Hematopoietic multipotent progenitor cell treated with erythropoietin and hydrocortisone succinate and interleukin-3 and kit ligand, for 15 days (in vitro differentiated cells): ENCODE data around the gene COL21A1.
"Not testable (repeated sequence)": the region's sequence is repeated elsewhere in the genome, so short reads cannot be mapped to it uniquely, and the experiment has no call there.

Experiments
- DNase-seq: peaks from one replicate; pipeline ENCODE4 v3.0.0-alpha.2; 2015; ENCODE audit warnings: low spot score

Gene COL21A1

GRCh38 chr6:56047931-56048540, 199.3 kb downstream of the COL21A1 start:
- DNase-seq = no peak

DNA sequence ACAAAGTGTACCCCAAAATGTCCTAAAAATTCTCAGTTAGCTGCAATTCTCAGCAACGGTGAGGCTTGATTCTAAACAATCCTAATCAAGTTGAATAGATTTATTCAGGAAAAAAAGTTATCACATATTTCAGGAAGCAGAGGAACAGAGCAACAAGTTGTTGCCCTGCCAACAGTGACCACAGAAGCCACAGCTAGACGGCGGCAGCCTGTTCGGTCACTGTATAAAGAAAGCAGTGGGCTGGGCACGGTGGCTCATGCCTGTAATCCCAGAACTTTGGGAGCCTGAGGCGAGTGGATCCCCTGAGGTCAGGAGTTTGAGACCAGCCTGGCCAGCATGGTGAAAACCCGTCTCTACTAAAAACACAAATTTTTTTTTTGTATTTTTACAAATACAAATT, 200.8 kb downstream of the COL21A1 start:
- no peak for DNase-seq

DNA sequence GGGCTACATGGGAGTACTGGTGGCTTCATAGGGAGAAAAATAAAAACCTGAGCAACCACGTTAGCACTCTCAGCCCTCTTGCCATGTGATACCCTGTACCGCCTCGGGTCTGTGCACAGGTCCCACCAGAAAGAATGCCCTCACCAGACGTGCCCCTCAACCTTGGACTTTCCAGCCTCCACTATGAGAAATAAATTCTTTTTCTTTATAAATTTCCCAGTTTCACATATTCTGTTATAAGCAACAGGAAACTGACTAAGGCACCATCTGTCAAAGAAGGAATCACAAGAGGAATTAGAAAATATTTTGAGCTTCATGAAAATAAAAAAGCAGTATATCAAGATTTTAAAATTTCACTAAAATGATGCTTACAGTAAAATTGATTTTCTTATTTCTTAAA, 203.6 kb downstream of the COL21A1 start:
- DNase-seq = no peak

- no peak for DNase-seq
Measured at GRCh38 chr6:56043076-56043475, 204.3 kb downstream of the COL21A1 start.

DNA sequence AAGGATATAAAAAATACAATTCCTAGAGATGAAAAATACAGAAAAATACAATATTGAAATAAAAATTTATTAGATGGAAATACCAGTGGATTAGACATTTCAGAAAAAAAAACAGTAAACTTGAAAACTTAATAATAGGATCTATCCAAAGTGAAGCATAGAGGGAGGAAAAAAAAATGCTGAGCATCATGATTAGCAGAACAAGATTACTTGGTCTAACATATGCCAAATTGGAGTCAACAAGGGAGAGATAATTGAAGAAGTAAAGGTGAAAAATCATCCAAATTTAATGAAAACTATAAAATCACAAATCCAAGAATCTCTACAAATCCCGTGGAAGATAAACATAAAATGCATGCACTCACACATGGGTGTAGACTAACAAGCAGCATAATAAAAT, 205.8 kb downstream of the COL21A1 start:
- no peak for DNase-seq

GRCh38 chr6:56040889-56041301, 206.5 kb downstream of the COL21A1 start:
- no peak for DNase-seq

DNA sequence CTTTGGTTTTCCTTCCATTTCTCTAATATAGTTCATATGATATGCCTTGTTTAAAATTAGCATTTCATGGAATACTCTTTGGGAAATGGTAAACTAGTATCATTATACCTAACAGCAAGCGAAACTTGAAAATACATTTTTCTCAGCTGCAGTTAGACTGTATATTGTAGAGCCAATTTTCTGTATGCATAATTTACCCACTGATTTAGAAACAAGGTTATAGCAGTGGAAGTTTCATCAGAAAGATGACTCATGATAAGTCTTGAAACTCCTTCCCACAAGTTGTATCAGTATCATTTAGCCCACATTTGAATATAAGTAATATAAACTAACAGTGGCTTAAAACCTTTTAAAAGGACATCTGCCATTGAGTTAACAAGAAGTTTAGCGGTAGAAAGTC, 207.2 kb downstream of the COL21A1 start:
- no peak for DNase-seq

GRCh38 chr6:56038764-56039163, 208.6 kb downstream of the COL21A1 start:
- DNase-seq = no peak

DNA sequence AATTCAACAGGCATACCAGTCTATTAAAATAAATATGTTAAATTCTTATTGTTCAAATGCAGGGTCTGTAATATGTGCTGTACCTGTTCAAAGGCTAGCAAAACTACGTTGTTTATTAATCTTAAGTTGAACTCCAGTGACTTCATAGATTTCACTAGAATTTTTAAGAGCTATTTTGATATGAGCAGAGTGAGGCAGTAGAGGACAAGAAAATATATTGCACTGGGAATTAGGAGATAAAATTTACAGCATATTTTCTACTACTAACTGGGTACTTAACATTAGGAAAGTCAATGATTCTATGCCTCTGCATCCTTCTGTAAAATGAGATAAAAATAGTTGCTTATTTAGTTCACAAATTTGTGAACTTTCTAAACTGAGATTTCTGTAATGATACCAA, 209.8 kb downstream of the COL21A1 start:
- DNase-seq = no peak

- no peak for DNase-seq
Measured at GRCh38 chr6:56036916-56037600, 210.3 kb downstream of the COL21A1 start.

DNA sequence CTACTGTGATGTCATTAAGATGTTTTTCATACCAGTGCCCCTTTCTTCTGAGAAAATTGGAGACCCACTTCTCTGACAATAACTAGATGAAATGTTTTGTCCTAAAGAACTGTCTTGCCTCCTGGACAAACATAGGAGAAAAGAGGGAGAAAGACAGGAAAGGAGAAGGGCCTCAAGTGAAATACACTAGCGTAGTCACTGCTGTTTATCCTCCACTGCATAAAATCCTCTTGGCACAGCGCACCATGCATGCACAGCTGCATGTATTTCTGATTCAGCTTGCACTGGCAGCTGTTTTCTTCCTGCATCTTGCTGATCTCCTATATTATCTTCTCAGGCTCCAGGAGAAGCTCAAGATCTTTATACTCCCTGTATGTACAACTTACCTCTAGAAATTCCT, 214.0 kb downstream of the COL21A1 start:
- no peak for DNase-seq

GRCh38 chr6:56032715-56033260, 214.6 kb downstream of the COL21A1 start:
- no peak for DNase-seq

DNA sequence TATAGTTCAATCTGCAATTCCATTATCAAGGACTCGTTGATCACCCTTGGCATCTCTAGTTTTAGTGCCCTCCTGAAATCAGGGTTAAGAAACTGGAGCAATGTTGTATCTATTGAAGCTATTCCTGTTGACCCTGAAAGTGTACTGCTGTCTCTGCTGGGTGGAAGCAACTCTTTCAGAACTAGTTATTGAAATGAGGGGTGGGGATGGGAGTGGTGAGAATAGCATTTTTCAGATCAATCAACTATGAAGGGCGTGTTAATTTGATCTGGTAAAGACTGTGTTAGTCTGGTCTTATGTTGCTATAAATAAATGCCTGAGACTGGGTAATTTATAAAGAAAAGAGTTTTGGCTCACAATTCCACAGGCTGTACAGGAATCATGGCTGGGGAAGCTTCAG, 219.5 kb downstream of the COL21A1 start:
- no peak for DNase-seq

- DNase-seq = no peak
Measured at GRCh38 chr6:56026455-56027180, 220.8 kb downstream of the COL21A1 start.

GRCh38 chr6:56025795-56026194, 221.6 kb downstream of the COL21A1 start:
- DNase-seq = no peak

DNA sequence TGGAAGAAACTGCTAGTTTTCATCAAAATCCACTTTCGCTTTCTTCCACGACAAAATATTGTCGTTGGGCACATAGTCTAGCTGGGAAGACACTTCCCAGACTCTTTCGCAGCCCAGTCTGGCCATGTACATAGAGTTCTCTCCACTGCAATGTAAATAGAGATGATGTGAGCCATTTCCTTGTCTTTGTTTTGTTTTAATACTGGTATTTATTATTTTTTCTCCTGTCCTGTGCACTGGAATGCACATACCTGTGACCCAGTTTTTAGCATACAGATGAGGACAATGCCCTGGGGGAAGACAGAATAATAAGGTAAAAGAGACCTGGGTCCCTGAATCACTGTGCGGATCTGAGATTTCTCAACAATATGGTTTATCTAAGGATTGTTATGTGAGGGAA, 222.4 kb downstream of the COL21A1 start:
- no peak for DNase-seq

GRCh38 chr6:56023829-56024228, 223.6 kb downstream of the COL21A1 start:
- DNase-seq = no peak

GRCh38 chr6:56022678-56023077, 224.7 kb downstream of the COL21A1 start:
- no peak for DNase-seq

- no peak for DNase-seq
Measured at GRCh38 chr6:56021943-56022342, 225.4 kb downstream of the COL21A1 start.

DNA sequence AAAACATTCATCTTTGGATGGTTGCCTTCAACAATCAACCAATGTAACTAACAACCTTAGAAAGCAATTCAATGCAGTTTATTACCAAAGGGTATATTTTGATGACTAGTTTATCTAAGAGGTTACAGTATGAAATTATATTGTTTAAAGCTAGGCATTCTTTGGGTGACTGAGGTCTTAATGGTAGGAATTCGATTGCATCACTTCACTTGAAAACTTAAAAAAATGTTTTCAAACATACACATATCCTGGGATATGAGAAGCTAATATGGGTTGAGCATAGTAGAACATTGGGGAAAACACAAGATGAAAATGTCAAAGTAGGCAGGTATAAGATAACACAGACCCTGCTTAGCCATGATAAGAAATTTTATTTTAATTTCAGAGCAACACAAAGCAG, 227.4 kb downstream of the COL21A1 start:
- no peak for DNase-seq

DNA sequence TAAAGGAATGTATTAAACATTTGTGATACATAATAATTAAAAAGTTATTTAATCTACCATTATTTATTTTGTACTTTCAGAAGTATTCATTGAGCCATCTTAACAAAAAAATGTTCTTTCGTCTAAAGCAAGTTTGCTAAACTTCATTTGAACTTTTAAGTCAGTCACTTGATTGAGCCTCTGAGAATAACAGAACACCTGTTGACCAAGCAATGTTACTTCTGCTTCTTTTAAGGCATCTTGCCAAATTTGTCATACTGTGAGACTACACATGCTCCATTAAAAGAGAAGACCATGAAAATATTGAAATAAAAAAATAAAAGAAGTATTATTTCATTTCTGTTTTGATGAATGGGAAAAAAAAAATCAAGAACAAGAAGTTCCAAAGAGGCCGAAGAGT, 230.2 kb downstream of the COL21A1 start:
- DNase-seq = no peak

DNA sequence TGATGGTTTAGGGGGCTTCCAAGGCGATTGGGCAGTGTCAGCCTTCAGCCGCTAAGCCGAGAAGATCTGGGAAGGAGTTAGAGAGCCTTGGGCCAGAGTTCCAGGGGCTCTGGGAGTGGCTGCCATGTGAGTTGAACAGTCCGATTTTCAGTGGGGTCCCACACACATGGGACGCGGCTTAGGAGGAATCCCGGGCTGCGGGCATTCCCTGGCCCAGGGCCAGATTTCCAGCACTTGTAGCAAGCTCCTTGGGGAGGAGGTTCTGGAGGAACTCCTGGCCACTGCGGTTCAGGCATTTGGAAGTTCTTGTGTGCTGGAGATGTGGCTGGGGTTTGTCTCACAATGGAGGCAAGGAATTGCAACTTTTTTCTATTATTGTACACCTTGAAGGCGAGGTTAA, 233.3 kb downstream of the COL21A1 start:
- DNase-seq = not testable (repeated sequence)

GRCh38 chr6:56009636-56010035, 237.7 kb downstream of the COL21A1 start:
- no peak for DNase-seq
